ENCODE data around the gene HSPB2. TPM values are rescaled to one million over a fixed set of nuclear protein-coding genes. Genes with fewer than 3 reads are reported as not detected.

The HSPB2 gene
- total and polyA plus RNA-seq, 10 of the 15 experiments (the other 5 are each of a cell fraction or from before 2014, with no cell fraction given), result not detected

DNA sequence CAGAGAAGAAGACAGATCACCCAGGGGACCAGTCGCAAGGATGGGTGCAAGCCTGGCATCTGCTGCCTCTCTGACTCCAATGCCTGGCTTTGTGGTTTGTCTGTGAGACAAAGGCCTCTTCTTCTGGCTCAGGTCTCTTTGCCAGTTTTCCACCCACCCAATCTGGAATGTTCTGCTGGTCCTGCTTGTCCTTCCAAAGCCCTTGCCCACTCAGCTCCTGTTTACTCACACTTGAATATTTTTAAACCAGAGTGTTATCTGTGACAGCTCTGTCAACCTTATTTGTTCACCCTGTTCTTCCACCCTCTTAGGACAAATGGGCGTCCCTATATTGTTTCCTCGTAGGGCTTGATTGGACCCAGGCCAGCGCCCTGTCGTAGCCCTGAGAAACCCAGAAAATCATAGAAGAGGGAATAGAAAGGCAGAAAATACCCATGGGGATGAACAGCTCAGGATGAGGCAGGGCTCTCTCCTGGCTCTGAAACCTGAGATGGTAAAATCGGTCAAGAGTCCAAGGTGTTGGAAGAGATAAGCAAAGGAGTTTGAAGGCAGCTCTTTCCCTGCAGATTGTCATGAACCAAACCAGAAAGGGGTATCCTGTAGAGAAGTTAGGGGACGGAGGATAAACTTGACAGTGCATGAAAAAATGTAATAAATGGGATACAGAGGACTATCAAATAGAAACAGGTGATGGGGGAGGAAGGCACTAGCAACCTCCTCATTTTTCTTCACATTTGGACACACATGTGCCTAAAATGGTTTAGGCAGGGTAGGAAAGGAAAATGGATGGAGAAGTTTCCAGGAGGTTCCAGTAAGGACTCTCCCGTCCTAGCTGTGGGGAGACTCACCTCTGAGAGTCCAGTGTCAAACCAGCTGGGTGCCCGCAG, 1.6 kb upstream of the HSPB2 start:
- BruUV-seq (replicated peaks), result no TSS peak
- RAD21 ChIA-PET (ENCODE audit: unreplicated experiment), result interaction anchor here (0.6 to 0.7 kb wide), 2 partner anchors 13 to 40 kb away, joined by 3 read pairs; partner anchors contain the start of gene ALG9
- no peaks in the 10 kb centered on the region for H4K20me1 ChIP-seq (ENCODE audit: control insufficient read depth, insufficient read depth)
- CTCF ChIA-PET, result interaction anchor here (1.4 kb wide), 1 partner anchor 16 kb away, joined by 5 read pairs; no protein-coding TSS in a partner anchor
- ATAC-seq (no peak), FAIRE-seq (no peak), DNase-seq (ENCODE audit: low read depth, low spot score) (no peak)
- in situ Hi-C loops (cut with MboI), result no loop called here
- no peak overlapping the region for H3K4me3 ChIP-seq
- POLR2A ChIA-PET, result no interaction called here
- H3K27me3 ChIP-seq (replicated peaks in 1 of 2; ENCODE audit: control insufficient read depth in 2 of 2, insufficient read depth in 2 of 2, low read length in 1 of 2), result no peaks in the 10 kb centered on the region; a peak in 2 of 4 replicates
- intact Hi-C loops (cut with micrococcal nuclease; ENCODE audit: unreplicated experiment), result no loop called here
- no peaks in the 10 kb centered on the region for H3K36me3 ChIP-seq (ENCODE audit: control insufficient read depth in 2 of 2, insufficient read depth in 2 of 2, low read length in 1 of 2)
- H3K27ac ChIP-seq (ENCODE audit: control insufficient read depth, insufficient read depth), result no peak overlapping the region
- H3K9me3 ChIP-seq (replicated peaks; ENCODE audit: control insufficient read depth, insufficient read depth, low read length), result no peaks in the 10 kb centered on the region
- H2AFZ ChIP-seq (ENCODE audit: control insufficient read depth, low read depth, low read length), result no peak overlapping the region
- no peaks in the 10 kb centered on the region for H3K79me2 ChIP-seq (ENCODE audit: control insufficient read depth, insufficient read depth, low read length)
- no peak overlapping the region for H3K4me2 ChIP-seq (ENCODE audit: control insufficient read depth, insufficient read depth)
- 51% methylated on average over 9 of the region's 9 CpGs for WGBS (ENCODE audit: insufficient coverage, insufficient replicate concordance, low lambda C conversion rate, missing lambda C conversion rate)
- H3K4me1 ChIP-seq (ENCODE audit: control insufficient read depth, insufficient read depth, low read length), result no peaks in the 10 kb centered on the region
- no peak for TF ChIP-seq JUNB (IDR thresholded peaks at IDR 0.05)
- no peak overlapping the region for H3K9ac ChIP-seq (ENCODE audit: control insufficient read depth, insufficient read depth, low read length)
- SMC1A ChIA-PET (ENCODE audit: uncharacterized antibody, unreplicated experiment), result no interaction called here

DNA sequence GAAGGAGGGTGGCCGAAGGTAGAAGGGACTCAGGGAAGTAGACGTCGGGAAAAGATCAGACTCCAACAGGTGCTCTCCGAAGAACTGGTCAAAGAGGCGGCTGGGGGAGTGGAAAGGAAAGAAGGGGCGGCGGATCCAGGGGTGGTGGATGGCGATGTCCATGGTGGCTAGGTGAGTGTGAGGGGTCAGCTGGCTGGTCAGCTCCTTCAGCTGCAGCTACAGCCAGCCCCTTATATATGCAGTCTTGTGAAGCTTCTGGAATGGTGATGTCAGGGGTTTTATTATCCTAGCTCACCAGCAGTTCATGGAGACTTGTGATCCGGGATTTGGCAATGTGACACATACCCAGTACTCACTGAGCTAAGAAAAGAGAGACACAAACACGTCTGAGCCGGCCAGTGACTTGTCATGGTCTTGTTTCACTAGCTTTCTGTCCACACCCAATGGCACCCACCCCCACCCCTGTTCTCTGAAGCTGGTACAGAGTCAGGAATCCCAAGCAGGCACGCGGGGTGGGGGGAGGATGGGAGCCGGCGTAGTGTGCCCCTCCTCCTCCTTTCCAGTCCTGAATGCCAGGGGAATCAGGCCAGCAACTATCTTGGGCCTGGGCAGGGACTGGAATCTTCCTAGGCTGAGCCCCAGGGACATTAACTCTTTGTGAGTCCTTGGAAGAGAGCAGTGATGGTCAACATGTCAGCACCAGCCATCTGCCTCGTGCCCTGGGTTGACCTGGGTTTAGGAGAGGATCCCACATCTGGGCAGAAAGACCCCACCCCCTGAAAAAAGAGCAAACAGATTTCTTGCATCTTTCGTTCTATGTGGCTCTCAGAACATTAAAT, 752 bp upstream of the HSPB2 start, which contains the start of gene CRYAB:
CRYAB (minus strand) TSS at position 208 of the 839 bp plus-strand sequence; CDS start at position 162, 46 bp downstream.
- ChIA-PET POLR2A (no interaction called here), SMC1A (ENCODE audit: uncharacterized antibody, unreplicated experiment) (no interaction called here), RAD21 (ENCODE audit: unreplicated experiment) (no interaction called here), CTCF (interaction anchor here (1.4 kb wide), 1 partner anchor 15 kb away, joined by 5 read pairs; no protein-coding TSS in a partner anchor)
- TF ChIP-seq SREBF2 (IDR thresholded peaks at IDR 0.05; ENCODE audit: low read length) (no peak), SUZ12 (IDR thresholded peaks at IDR 0.05; ENCODE audit: unreplicated experiment) (no peak), TCF3 (IDR thresholded peaks at IDR 0.05; ENCODE audit: borderline replicate concordance, insufficient read depth, low read depth, low read length) (no peak)
- TF ChIP-seq, protein P1, sequence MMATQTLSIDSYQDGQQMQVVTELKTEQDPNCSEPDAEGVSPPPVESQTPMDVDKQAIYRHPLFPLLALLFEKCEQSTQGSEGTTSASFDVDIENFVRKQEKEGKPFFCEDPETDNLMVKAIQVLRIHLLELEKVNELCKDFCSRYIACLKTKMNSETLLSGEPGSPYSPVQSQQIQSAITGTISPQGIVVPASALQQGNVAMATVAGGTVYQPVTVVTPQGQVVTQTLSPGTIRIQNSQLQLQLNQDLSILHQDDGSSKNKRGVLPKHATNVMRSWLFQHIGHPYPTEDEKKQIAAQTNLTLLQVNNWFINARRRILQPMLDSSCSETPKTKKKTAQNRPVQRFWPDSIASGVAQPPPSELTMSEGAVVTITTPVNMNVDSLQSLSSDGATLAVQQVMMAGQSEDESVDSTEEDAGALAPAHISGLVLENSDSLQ (IDR thresholded peaks at IDR 0.05), result no peak
- TF ChIP-seq, protein P2, sequence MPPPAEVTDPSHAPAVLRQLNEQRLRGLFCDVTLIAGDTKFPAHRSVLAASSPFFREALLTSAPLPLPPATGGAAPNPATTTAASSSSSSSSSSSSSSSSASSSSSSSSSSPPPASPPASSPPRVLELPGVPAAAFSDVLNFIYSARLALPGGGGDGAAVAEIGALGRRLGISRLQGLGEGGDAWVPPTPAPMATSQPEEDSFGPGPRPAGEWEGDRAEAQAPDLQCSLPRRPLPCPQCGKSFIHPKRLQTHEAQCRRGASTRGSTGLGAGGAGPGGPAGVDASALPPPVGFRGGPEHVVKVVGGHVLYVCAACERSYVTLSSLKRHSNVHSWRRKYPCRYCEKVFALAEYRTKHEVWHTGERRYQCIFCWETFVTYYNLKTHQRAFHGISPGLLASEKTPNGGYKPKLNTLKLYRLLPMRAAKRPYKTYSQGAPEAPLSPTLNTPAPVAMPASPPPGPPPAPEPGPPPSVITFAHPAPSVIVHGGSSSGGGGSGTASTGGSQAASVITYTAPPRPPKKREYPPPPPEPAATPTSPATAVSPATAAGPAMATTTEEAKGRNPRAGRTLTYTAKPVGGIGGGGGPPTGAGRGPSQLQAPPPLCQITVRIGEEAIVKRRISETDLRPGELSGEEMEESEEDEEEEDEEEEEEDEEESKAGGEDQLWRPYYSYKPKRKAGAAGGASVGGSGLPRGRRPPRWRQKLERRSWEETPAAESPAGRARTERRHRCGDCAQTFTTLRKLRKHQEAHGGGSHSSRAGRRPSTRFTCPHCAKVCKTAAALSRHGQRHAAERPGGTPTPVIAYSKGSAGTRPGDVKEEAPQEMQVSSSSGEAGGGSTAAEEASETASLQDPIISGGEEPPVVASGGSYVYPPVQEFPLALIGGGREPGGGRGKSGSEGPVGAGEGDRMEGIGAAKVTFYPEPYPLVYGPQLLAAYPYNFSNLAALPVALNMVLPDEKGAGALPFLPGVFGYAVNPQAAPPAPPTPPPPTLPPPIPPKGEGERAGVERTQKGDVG (CRISPR knock-in tag; IDR thresholded peaks at IDR 0.05), result no peak
- 40% methylated on average over 17 of the region's 17 CpGs for WGBS (ENCODE audit: insufficient coverage, insufficient replicate concordance, low lambda C conversion rate, missing lambda C conversion rate)
- H3K4me1 ChIP-seq (ENCODE audit: control insufficient read depth, insufficient read depth, low read length), result no peaks in the 10 kb centered on the region
- no peak within 1 kb of the TSS for H3K4me2 ChIP-seq (ENCODE audit: control insufficient read depth, insufficient read depth)
- H3K4me3 ChIP-seq, result no peak within 1 kb of the TSS
- no peak for DNase-seq (ENCODE audit: low read depth, low spot score)
- H4K20me1 ChIP-seq (ENCODE audit: control insufficient read depth, insufficient read depth), result no peaks in the 10 kb centered on the region
- H3K9me3 ChIP-seq (replicated peaks; ENCODE audit: control insufficient read depth, insufficient read depth, low read length), result no peaks in the 10 kb centered on the region
- in situ Hi-C loops (cut with MboI) (no loop called here), intact Hi-C loops (cut with micrococcal nuclease; ENCODE audit: unreplicated experiment) (no loop called here)
- ATAC-seq, result no peak
- BruUV-seq (replicated peaks), result no TSS peak
- no peak for FAIRE-seq
- H3K27ac ChIP-seq (ENCODE audit: control insufficient read depth, insufficient read depth), result no peak within 1 kb of the TSS
- no peak within 1 kb of the TSS for H3K9ac ChIP-seq (ENCODE audit: control insufficient read depth, insufficient read depth, low read length)
- H2AFZ ChIP-seq (ENCODE audit: control insufficient read depth, low read depth, low read length), result no peak within 1 kb of the TSS
- H3K79me2 ChIP-seq (ENCODE audit: control insufficient read depth, insufficient read depth, low read length), result no peaks in the 10 kb centered on the region
- no peaks in the 10 kb centered on the region; a peak in 2 of 4 replicates for H3K27me3 ChIP-seq (replicated peaks in 1 of 2; ENCODE audit: control insufficient read depth in 2 of 2, insufficient read depth in 2 of 2, low read length in 1 of 2)
- no peaks in the 10 kb centered on the region for H3K36me3 ChIP-seq (ENCODE audit: control insufficient read depth in 2 of 2, insufficient read depth in 2 of 2, low read length in 1 of 2)
